Measurements from ENCODE around the gene TCF7L1.

The TCF7L1 gene

GRCh38 chr2:85277416-85278158 lies 144.4 kb downstream of the TCF7L1 start (continued):
- no peak for TF ChIP-seq POU6F1 (CRISPR knock-in tag; IDR thresholded peaks at IDR 0.05; ENCODE audit: borderline replicate concordance, low read depth)
- TF ChIP-seq TOX (CRISPR knock-in tag; IDR thresholded peaks at IDR 0.05; ENCODE audit: borderline replicate concordance): no peak
- TF ChIP-seq PATZ1 (CRISPR knock-in tag; IDR thresholded peaks at IDR 0.05; ENCODE audit: borderline replicate concordance): no peak
- no peak for TF ChIP-seq ARNTL (CRISPR knock-in tag; IDR thresholded peaks at IDR 0.05; ENCODE audit: borderline replicate concordance, low read depth)
- TF ChIP-seq OSR1 (CRISPR knock-in tag; IDR thresholded peaks at IDR 0.05): no peak
- TF ChIP-seq CSDC2 (CRISPR knock-in tag; IDR thresholded peaks at IDR 0.05): no peak
- TF ChIP-seq ZNF8 (CRISPR knock-in tag; IDR thresholded peaks at IDR 0.05): no peak

GRCh38 chr2:85278361-85278760 lies 145.2 kb downstream of the TCF7L1 start:
- no peak for TF ChIP-seq OSR1 (CRISPR knock-in tag; IDR thresholded peaks at IDR 0.05)
- no peak for TF ChIP-seq CSDC2 (CRISPR knock-in tag; IDR thresholded peaks at IDR 0.05)
- no peak for TF ChIP-seq TOX (CRISPR knock-in tag; IDR thresholded peaks at IDR 0.05; ENCODE audit: borderline replicate concordance)
- no peak for TF ChIP-seq RARB (CRISPR knock-in tag; IDR thresholded peaks at IDR 0.05)
- TF ChIP-seq TCF4 (CRISPR knock-in tag; IDR thresholded peaks at IDR 0.05; ENCODE audit: borderline replicate concordance): no peak
- no peak for TF ChIP-seq ESRRG (CRISPR knock-in tag; IDR thresholded peaks at IDR 0.05)
- no peak for TF ChIP-seq TSHZ2 (CRISPR knock-in tag; IDR thresholded peaks at IDR 0.05)
- TF ChIP-seq ZC3H10 (CRISPR knock-in tag; IDR thresholded peaks at IDR 0.05): no peak
- TF ChIP-seq POU6F1 (CRISPR knock-in tag; IDR thresholded peaks at IDR 0.05; ENCODE audit: borderline replicate concordance, low read depth): no peak
- no peak for TF ChIP-seq PATZ1 (CRISPR knock-in tag; IDR thresholded peaks at IDR 0.05; ENCODE audit: borderline replicate concordance)
- TF ChIP-seq PPARA (CRISPR knock-in tag; IDR thresholded peaks at IDR 0.05; ENCODE audit: borderline replicate concordance): no peak
- TF ChIP-seq ARNTL (CRISPR knock-in tag; IDR thresholded peaks at IDR 0.05; ENCODE audit: borderline replicate concordance, low read depth): no peak
- no peak for TF ChIP-seq ZNF70 (CRISPR knock-in tag; IDR thresholded peaks at IDR 0.05)
- TF ChIP-seq CSRNP3 (CRISPR knock-in tag; IDR thresholded peaks at IDR 0.05): no peak
- no peak for TF ChIP-seq GLIS3 (CRISPR knock-in tag; IDR thresholded peaks at IDR 0.05)
- ATAC-seq: peak; percentile 25

GRCh38 chr2:85281553-85281952 lies 148.4 kb downstream of the TCF7L1 start:
- ATAC-seq: no peak
- TF ChIP-seq CREB5 (CRISPR knock-in tag; IDR thresholded peaks at IDR 0.05; ENCODE audit: low read depth) (no peak), ESRRG (CRISPR knock-in tag; IDR thresholded peaks at IDR 0.05) (no peak), ZNF565 (CRISPR knock-in tag; conservative IDR thresholded peaks at IDR 0.05; ENCODE audit: low read depth) (no peak), BACH2 (CRISPR knock-in tag; IDR thresholded peaks at IDR 0.05; ENCODE audit: borderline replicate concordance) (no peak), PPARA (CRISPR knock-in tag; IDR thresholded peaks at IDR 0.05; ENCODE audit: borderline replicate concordance) (no peak), GLIS3 (CRISPR knock-in tag; IDR thresholded peaks at IDR 0.05) (no peak), ARNTL (CRISPR knock-in tag; IDR thresholded peaks at IDR 0.05; ENCODE audit: borderline replicate concordance, low read depth) (no peak), ZC3H10 (CRISPR knock-in tag; IDR thresholded peaks at IDR 0.05) (no peak), RARB (CRISPR knock-in tag; IDR thresholded peaks at IDR 0.05) (no peak), SNAI2 (CRISPR knock-in tag; IDR thresholded peaks at IDR 0.05) (no peak), TCF4 (CRISPR knock-in tag; IDR thresholded peaks at IDR 0.05; ENCODE audit: borderline replicate concordance) (no peak), POU6F1 (CRISPR knock-in tag; IDR thresholded peaks at IDR 0.05; ENCODE audit: borderline replicate concordance, low read depth) (no peak), ZNF8 (CRISPR knock-in tag; IDR thresholded peaks at IDR 0.05) (no peak), ZFP3 (CRISPR knock-in tag; IDR thresholded peaks at IDR 0.05) (no peak)

Data from SK-N-SH treated with all-trans-retinoic acid at 6 μM for 48 hours (cell line).